Keratinocyte (primary cell): Measurements from ENCODE around the gene LGALS13. TPM values are rescaled to one million over a fixed set of nuclear protein-coding genes. Genes with fewer than 3 reads are reported as not detected.

Source experiments
- DNase-seq: peaks from one replicate; pipeline ENCODE4 v3.0.0-alpha.2; 2011; ENCODE audit warnings: low read depth, missing footprints, low spot score
- FAIRE-seq: peaks from 2 replicates; lab custom pipeline; 2011; peaks lifted over from hg19 to GRCh38; lab: Jason Lieb, UNC
- H2AFZ ChIP-seq: 2 replicates; pipeline ENCODE4 v1.6.0; 2012; ENCODE audit warnings: low read length, control low read depth, inconsistent platforms; ENCODE audit not compliant: control insufficient read depth
- H3K27ac ChIP-seq: 2 replicates; pipeline ENCODE4 v1.5.1; 2011; ENCODE audit warnings: low read length; ENCODE audit not compliant: control insufficient read depth, insufficient read depth
- H3K27me3 ChIP-seq: 3 replicates; pipeline ENCODE4 v1.6.0; 2011; ENCODE audit warnings: low read length; ENCODE audit not compliant: control insufficient read depth, insufficient read depth; ENCODE audit errors: extremely low read depth
- H3K36me3 ChIP-seq, 2 experiments: 2 replicates in 1 of 2; 3 replicates in 1 of 2; pipeline ENCODE4 v1.5.1; 2011; ENCODE audit warnings: low read length in 2 of 2, mild to moderate bottlenecking in 1 of 2; ENCODE audit not compliant: control insufficient read depth in 2 of 2, insufficient read depth in 2 of 2; ENCODE audit errors: extremely low read depth in 1 of 2
- H3K4me1 ChIP-seq: 3 replicates; pipeline ENCODE4 v1.5.1; 2011; ENCODE audit warnings: low read length; ENCODE audit not compliant: control insufficient read depth, insufficient read depth; ENCODE audit errors: extremely low read depth
- H3K4me2 ChIP-seq: 3 replicates; pipeline ENCODE4 v1.6.0; 2011; ENCODE audit warnings: low read depth, low read length; ENCODE audit not compliant: control insufficient read depth, insufficient read depth; ENCODE audit errors: extremely low read depth
- H3K4me3 ChIP-seq, 3 experiments: fragments of 200-600 bp in 1 of 3; sonication (generic) in 1 of 3; 2 replicates in 2 of 3; 3 replicates in 1 of 3; pipeline ENCODE4 v1.5.1; 2011 to 2016; ENCODE audit warnings: low read length in 3 of 3, mild to moderate bottlenecking in 3 of 3, control low read depth in 2 of 3, inconsistent platforms in 1 of 3, low read depth in 1 of 3, mixed read lengths in 1 of 3, mixed run types in 1 of 3, moderate library complexity in 1 of 3; ENCODE audit not compliant: control insufficient read depth in 2 of 3, insufficient read depth in 2 of 3; ENCODE audit errors: extremely low read depth in 1 of 3
- H3K79me2 ChIP-seq: 2 replicates; pipeline ENCODE4 v1.6.0; 2012; ENCODE audit warnings: low read length; ENCODE audit not compliant: control insufficient read depth, insufficient read depth
- H3K9ac ChIP-seq: 3 replicates; pipeline ENCODE4 v1.6.0; 2011; ENCODE audit warnings: low read length; ENCODE audit not compliant: control insufficient read depth, insufficient read depth; ENCODE audit errors: extremely low read depth
- H3K9me1 ChIP-seq: 3 replicates; pipeline ENCODE4 v1.6.0; 2011; ENCODE audit warnings: low read length; ENCODE audit not compliant: control insufficient read depth, insufficient read depth; ENCODE audit errors: extremely low read depth
- H3K9me3 ChIP-seq: 2 replicates; pipeline ENCODE4 v1.5.1; 2012; ENCODE audit warnings: low read depth, low read length; ENCODE audit not compliant: control insufficient read depth
- H4K20me1 ChIP-seq: 3 replicates; pipeline ENCODE4 v1.6.0; 2011; ENCODE audit warnings: low read length; ENCODE audit not compliant: control insufficient read depth, insufficient read depth; ENCODE audit errors: extremely low read depth
- EZH2 ChIP-seq: IDR thresholded peaks from one replicate; pipeline ENCODE4 v1.6.1; 2012; ENCODE audit warnings: inconsistent platforms, mild to moderate bottlenecking, low read length, moderate library complexity
- dilution Hi-C: fragments of 300-500 bp; cut with MboI; formaldehyde crosslinking; loops from one replicate; pipeline ENCODE4 v1.7.0; 2020; ENCODE audit warnings: low sequenced_read_pairs; ENCODE audit not compliant: extremely low pct_ligation_motif_present
- polyA plus RNA-seq, 5 experiments: library from polyadenylated mRNA; depleted of rRNA in 3 of 5; stranded (reverse) in 3 of 5; stranded (forward) in 1 of 5; unstranded in 1 of 5; fragments of >200 nt; gene quantifications; 1 replicate in 1 of 5; 2 replicates in 3 of 5; 3 replicates in 1 of 5; pipeline versions ENCODE4 v1.2.1 to v1.2.3, GENCODE V29; 2011 to 2012; ENCODE audit warnings: missing spikeins in 2 of 5, low read depth in 1 of 5, low replicate concordance in 1 of 5
- TF ChIP-seq, protein P1 (sequence below), 3 experiments: IDR thresholded peaks in 1 of 3; conservative IDR thresholded peaks in 1 of 3; optimal IDR thresholded peaks in 1 of 3; 2 replicates in 2 of 3; 3 replicates in 1 of 3; pipeline versions ENCODE3 to v1.5.1; 2011; ENCODE audit warnings: low read length in 3 of 3, mild to moderate bottlenecking in 3 of 3, moderate library complexity in 2 of 3, control low read depth in 1 of 3, inconsistent platforms in 1 of 3; ENCODE audit not compliant: insufficient read depth in 2 of 3; ENCODE audit errors: extremely low read depth in 1 of 3

The LGALS13 gene
- polyA plus RNA-seq, 1 donor (not counting 4 experiments of a cell fraction or from before 2014, with no cell fraction given): not detected

GRCh38 chr19:39607561-39607960 is 5.2 kb downstream of the LGALS13 start:
- Histone ChIP-seq H3K4me3 (no peak overlapping the region), H3K4me1 (no peaks in the 10 kb centered on the region), H3K9ac (no peak overlapping the region), H3K4me2 (no peak overlapping the region), H3K36me3 (no peaks in the 10 kb centered on the region), H3K27ac (no peak overlapping the region), H3K27me3 (no peaks in the 10 kb centered on the region), H2AFZ (no peak overlapping the region), H3K79me2 (no peaks in the 10 kb centered on the region), H3K9me1 (no peaks in the 10 kb centered on the region), H3K9me3 (no peaks in the 10 kb centered on the region), H4K20me1 (no peaks in the 10 kb centered on the region)
- TF ChIP-seq, protein P1, sequence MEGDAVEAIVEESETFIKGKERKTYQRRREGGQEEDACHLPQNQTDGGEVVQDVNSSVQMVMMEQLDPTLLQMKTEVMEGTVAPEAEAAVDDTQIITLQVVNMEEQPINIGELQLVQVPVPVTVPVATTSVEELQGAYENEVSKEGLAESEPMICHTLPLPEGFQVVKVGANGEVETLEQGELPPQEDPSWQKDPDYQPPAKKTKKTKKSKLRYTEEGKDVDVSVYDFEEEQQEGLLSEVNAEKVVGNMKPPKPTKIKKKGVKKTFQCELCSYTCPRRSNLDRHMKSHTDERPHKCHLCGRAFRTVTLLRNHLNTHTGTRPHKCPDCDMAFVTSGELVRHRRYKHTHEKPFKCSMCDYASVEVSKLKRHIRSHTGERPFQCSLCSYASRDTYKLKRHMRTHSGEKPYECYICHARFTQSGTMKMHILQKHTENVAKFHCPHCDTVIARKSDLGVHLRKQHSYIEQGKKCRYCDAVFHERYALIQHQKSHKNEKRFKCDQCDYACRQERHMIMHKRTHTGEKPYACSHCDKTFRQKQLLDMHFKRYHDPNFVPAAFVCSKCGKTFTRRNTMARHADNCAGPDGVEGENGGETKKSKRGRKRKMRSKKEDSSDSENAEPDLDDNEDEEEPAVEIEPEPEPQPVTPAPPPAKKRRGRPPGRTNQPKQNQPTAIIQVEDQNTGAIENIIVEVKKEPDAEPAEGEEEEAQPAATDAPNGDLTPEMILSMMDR (optimal IDR thresholded peaks at IDR 0.05 in 1 of 3, IDR thresholded peaks at IDR 0.05 in 1 of 3, conservative IDR thresholded peaks at IDR 0.05 in 1 of 3; ENCODE audit: extremely low read depth in 1 of 3, insufficient read depth in 2 of 3, low read length in 3 of 3): no peak
- TF ChIP-seq EZH2: no peak
- dilution Hi-C loops: no loop called here
- FAIRE-seq (no peak), DNase-seq (no peak)

DNA sequence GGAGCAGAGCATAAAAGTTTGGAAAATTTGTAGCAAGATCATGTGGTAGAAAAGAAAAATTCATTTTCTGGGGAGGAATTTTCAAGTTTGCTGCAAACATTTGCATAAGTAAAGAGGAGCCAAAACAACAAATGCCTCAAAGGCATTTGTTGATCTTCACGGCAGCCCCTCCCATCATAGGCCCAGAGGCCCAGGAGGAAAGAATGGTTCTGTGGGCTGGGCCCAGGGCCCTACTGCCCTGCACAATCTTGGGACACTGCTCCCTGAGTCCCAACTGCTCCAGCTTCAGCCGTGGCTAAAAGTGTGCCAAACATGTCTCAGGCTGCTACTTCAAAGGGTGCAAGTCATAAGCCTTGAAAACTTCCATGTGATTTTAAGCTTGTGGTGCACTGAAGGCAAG is 11.3 kb downstream of the LGALS13 start:
- Histone ChIP-seq H4K20me1 (no peaks in the 10 kb centered on the region), H3K9me3 (no peaks in the 10 kb centered on the region), H3K4me2 (no peak overlapping the region), H3K4me3 (no peak overlapping the region), H3K27me3 (no peaks in the 10 kb centered on the region), H2AFZ (no peak overlapping the region), H3K27ac (no peak overlapping the region), H3K4me1 (no peaks in the 10 kb centered on the region), H3K36me3 (no peaks in the 10 kb centered on the region), H3K79me2 (no peaks in the 10 kb centered on the region), H3K9ac (no peak overlapping the region), H3K9me1 (no peaks in the 10 kb centered on the region)
- dilution Hi-C loops: no loop called here
- FAIRE-seq (no peak), DNase-seq (no peak)
- TF ChIP-seq EZH2: no peak
- TF ChIP-seq, protein P1 (optimal IDR thresholded peaks at IDR 0.05 in 1 of 3, IDR thresholded peaks at IDR 0.05 in 1 of 3, conservative IDR thresholded peaks at IDR 0.05 in 1 of 3; ENCODE audit: extremely low read depth in 1 of 3, insufficient read depth in 2 of 3, low read length in 3 of 3): no peak
